ENCODE results near the gene PRB3.

PRB3 gene

DNA sequence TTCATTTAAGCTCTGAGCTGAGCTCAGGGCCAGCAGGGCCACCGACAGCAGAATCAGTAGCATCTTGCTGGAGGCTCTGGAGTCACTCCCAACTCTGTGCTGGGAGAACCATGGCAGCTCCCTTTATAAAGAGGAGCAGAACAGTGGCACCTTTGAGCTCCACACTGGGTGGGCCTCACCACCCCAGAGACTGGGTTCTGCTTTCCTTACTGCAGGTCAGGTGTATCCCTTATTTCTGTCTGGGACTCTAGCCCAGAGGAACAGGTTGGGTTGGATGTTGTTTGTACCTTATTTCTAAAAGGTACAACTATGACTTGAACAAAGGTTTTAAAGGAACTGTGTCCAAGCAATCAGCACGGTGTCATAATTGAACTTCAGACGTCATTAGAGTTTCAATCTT lies at the start of gene PRB3:
Gene PRB3 (minus strand): TSS at position 101 of the 400 bp plus-strand sequence. CDS start 38 bp downstream, at position 63.
- H3K27me3 ChIP-seq (ENCODE audit: insufficient read depth, low read length, poor library complexity, severe bottlenecking): no peaks in the 10 kb centered on the region
- no peaks in the 10 kb centered on the region for H3K79me2 ChIP-seq (ENCODE audit: insufficient read depth, low read length)
- no peak for TF ChIP-seq CTCF (conservative IDR thresholded peaks at IDR 0.05; ENCODE audit: low read length)
- no peak for TF ChIP-seq EZH2phosphoT487 (IDR thresholded peaks at IDR 0.05; ENCODE audit: borderline replicate concordance)
- H4K20me1 ChIP-seq (ENCODE audit: insufficient read depth, low read length, poor library complexity, severe bottlenecking): no peaks in the 10 kb centered on the region
- H3K9ac ChIP-seq (ENCODE audit: low read depth, low read length, poor library complexity, severe bottlenecking): no peak within 1 kb of the TSS
- H2AFZ ChIP-seq (ENCODE audit: low read length): no peak within 1 kb of the TSS
- H3K4me2 ChIP-seq (ENCODE audit: low read depth, low read length, poor library complexity, severe bottlenecking): no peak within 1 kb of the TSS
- no peaks in the 10 kb centered on the region for H3K36me3 ChIP-seq (ENCODE audit: insufficient read depth, low read length)
- H3K9me2 ChIP-seq (replicated peaks; ENCODE audit: low read depth, low read length): no peaks in the 10 kb centered on the region
- no peaks in the 10 kb centered on the region for H3K9me3 ChIP-seq (ENCODE audit: insufficient read depth, low read depth, low read length)
- H3K4me3 ChIP-seq (ENCODE audit: low read length, poor library complexity, severe bottlenecking): no peak within 1 kb of the TSS
- H3K4me1 ChIP-seq (ENCODE audit: insufficient read depth, low read length, poor library complexity, severe bottlenecking): no peaks in the 10 kb centered on the region
- no peaks in the 10 kb centered on the region for H3F3A ChIP-seq (ENCODE audit: low read depth)

GRCh38 chr12:11310336-11310735 lies 40.8 kb upstream of the PRB3 start, which contains the start of gene PRB4:
Gene PRB4 (minus strand): TSS chr12:11310436. CDS start chr12:11310398, 38 bp downstream.
- Histone ChIP-seq H3K4me3 (ENCODE audit: low read length, poor library complexity, severe bottlenecking) (no peak within 1 kb of the TSS), H3K79me2 (ENCODE audit: insufficient read depth, low read length) (no peaks in the 10 kb centered on the region), H3K27me3 (ENCODE audit: insufficient read depth, low read length, poor library complexity, severe bottlenecking) (no peaks in the 10 kb centered on the region), H3K9me2 (replicated peaks; ENCODE audit: low read depth, low read length) (no peaks in the 10 kb centered on the region), H3F3A (ENCODE audit: low read depth) (no peaks in the 10 kb centered on the region), H3K4me1 (ENCODE audit: insufficient read depth, low read length, poor library complexity, severe bottlenecking) (no peaks in the 10 kb centered on the region), H3K9me3 (ENCODE audit: insufficient read depth, low read depth, low read length) (no peaks in the 10 kb centered on the region), H2AFZ (ENCODE audit: low read length) (no peak within 1 kb of the TSS), H4K20me1 (ENCODE audit: insufficient read depth, low read length, poor library complexity, severe bottlenecking) (no peaks in the 10 kb centered on the region), H3K4me2 (ENCODE audit: low read depth, low read length, poor library complexity, severe bottlenecking) (no peak within 1 kb of the TSS), H3K9ac (ENCODE audit: low read depth, low read length, poor library complexity, severe bottlenecking) (no peak within 1 kb of the TSS), H3K36me3 (ENCODE audit: insufficient read depth, low read length) (no peaks in the 10 kb centered on the region)
- TF ChIP-seq EZH2phosphoT487 (IDR thresholded peaks at IDR 0.05; ENCODE audit: borderline replicate concordance) (no peak), CTCF (conservative IDR thresholded peaks at IDR 0.05; ENCODE audit: low read length) (no peak)

GRCh38 chr12:11307143-11307542 lies 37.6 kb upstream of the PRB3 start:
- Histone ChIP-seq H3K9me2 (replicated peaks; ENCODE audit: low read depth, low read length) (no peaks in the 10 kb centered on the region), H3K79me2 (ENCODE audit: insufficient read depth, low read length) (no peaks in the 10 kb centered on the region), H3K9ac (ENCODE audit: low read depth, low read length, poor library complexity, severe bottlenecking) (no peak overlapping the region), H4K20me1 (ENCODE audit: insufficient read depth, low read length, poor library complexity, severe bottlenecking) (no peaks in the 10 kb centered on the region), H3K9me3 (ENCODE audit: insufficient read depth, low read depth, low read length) (no peaks in the 10 kb centered on the region), H3K4me1 (ENCODE audit: insufficient read depth, low read length, poor library complexity, severe bottlenecking) (no peaks in the 10 kb centered on the region), H3F3A (ENCODE audit: low read depth) (no peaks in the 10 kb centered on the region), H3K4me2 (ENCODE audit: low read depth, low read length, poor library complexity, severe bottlenecking) (no peak overlapping the region), H3K4me3 (ENCODE audit: low read length, poor library complexity, severe bottlenecking) (no peak overlapping the region), H3K36me3 (ENCODE audit: insufficient read depth, low read length) (no peaks in the 10 kb centered on the region), H3K27me3 (ENCODE audit: insufficient read depth, low read length, poor library complexity, severe bottlenecking) (no peaks in the 10 kb centered on the region), H2AFZ (ENCODE audit: low read length) (no peak overlapping the region)
- no peak for TF ChIP-seq CTCF (conservative IDR thresholded peaks at IDR 0.05; ENCODE audit: low read length)
- no peak for TF ChIP-seq EZH2phosphoT487 (IDR thresholded peaks at IDR 0.05; ENCODE audit: borderline replicate concordance)
